Ecto neural progenitor cell (in vitro differentiated cells): ENCODE results near the gene REV1.
"Not testable (repeated sequence)": the region's sequence is repeated elsewhere in the genome, so short reads cannot be mapped to it uniquely, and the experiment has no call there.

Experiments used
- DNase-seq: peaks from one replicate; pipeline ENCODE4 v3.0.0-alpha.2; 2018; ENCODE audit warnings: low spot score

Gene REV1

DNA sequence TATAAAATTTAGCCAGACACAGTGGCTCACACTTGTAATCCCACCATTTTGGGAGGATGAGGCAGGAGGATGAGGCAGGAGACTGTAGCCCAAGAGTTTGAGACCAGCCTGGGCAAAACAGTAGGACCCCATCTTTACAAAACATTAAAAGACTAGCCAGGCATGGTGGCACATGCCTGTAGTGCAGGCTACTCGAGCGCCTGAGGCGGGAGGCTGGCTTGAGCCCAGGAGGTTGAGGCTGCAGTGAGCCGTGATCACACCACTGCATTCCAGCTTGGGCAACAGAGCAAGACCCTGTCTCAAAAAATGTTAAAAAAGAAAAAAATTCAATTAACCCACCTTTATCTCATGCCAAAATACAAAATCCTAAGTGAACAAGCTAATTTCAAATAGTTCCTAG lies 4.0 kb downstream of the REV1 start:
- DNase-seq, result no peak

DNA sequence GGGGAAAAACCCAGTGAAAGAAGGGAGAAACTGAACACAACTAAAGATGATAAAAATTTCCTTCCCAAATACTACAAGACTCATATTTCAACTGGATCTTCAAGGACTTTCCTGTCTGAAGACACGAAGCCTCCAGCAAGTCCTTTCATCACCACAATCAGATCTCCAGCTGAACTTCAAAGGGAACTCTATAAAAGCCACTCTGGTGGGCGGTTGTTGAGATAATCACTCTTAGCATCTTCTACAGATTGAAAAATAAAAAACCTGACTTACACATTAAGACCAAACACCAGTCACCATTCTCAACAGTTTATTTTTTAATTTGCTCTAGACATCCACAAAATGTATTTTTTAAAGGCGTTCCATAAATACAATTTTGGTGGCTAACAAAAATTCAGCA lies 4.4 kb downstream of the REV1 start:
- no peak for DNase-seq

DNA sequence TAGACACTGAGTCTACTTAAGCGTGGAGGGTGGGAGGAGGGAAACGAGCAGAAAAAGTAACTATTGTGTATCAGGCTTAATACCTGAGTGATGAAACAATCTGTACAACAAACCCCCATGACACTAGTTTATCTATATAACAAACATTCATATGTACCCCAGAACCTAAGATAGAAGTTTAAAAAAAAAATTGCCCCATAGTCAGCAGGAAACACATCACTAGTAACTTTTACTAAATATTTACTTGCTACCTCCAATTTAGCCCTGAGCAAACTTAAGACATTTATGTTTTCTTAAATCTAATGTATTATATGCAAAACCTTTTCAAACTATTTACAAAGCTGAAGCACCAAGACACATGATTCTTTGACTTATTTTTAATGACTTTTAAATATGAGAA lies 5.6 kb downstream of the REV1 start:
- no peak for DNase-seq

DNA sequence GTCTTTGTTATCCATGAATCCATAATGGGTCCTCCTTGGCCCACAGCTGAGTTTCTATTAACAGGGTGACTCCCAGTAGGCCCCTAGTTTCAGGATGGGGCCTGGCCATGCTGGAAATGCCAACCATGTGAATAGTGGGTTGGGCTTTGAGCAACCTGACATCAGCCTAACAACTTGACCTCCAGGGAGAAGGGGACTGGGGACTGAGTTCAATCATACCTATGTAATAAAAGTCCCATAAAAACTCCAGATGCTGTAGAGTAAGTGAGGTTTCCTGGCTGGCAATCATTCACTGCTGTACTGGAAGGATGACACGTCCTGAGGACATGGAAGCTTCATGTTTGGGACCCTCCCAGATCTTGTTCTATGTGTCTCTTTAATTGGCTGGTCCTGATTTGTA lies 7.9 kb downstream of the REV1 start:
- DNase-seq, result no peak

DNA sequence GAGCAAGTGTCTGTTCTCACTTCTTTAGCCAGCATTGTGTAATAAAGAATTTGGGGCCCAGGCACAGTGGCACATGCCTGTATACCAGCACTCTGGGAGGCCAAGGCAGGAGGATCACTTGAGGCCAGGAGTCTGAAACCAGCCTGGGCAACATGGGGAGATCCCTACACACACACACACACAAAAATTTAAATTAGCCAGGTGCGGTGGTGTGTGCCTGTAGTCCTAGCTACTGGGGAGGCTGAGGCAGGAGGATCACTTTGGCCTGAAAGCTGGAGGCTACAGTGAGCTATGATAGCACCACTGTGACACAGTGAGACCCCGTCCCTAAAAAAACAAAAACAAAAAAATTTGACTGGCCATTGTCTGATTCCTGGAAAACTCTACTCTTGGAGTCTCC lies 8.3 kb downstream of the REV1 start:
- DNase-seq, result no peak

DNA sequence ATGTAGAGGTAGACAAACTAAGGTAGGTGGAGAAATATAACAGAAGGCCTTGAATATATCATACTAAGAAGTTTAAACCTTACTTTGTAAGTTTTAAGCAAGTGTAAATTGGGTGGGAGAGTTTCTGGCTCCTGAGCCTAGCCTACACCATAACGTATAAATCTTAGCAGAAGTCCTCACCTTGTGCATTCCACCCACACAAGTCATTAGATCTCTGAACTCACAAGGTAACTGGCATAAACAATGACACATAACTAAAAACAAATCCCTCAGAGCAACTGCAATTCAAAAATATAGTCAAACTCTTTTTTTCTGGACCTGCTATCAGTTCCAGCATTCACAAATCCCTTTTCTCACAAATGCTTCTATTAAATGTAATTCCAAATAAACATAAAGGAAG lies 9.4 kb downstream of the REV1 start:
- DNase-seq, result no peak

DNA sequence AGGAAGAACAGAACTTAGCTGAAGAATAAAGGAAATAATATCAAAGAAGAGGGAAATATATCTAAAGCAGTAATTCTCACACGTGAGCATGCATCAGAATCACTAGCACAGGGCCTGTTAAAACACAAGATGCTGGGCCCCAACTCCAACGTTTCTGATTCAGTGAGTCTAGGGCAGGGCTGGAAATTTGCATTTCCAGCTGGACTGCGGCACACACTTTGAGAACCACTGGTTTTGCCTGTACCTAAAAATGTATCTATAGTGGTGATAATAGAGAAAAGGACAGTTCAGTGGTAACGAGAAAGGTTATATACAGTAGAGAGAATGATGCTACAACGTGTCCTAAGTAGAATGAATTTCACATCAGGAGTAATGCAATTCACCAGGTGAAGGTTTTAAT lies 11.2 kb downstream of the REV1 start:
- no peak for DNase-seq

- no peak for DNase-seq
Observed at GRCh38 chr2:99477054-99477453, 12.8 kb downstream of the REV1 start.

- no peak for DNase-seq
Observed at GRCh38 chr2:99476629-99477028, 13.2 kb downstream of the REV1 start.

DNA sequence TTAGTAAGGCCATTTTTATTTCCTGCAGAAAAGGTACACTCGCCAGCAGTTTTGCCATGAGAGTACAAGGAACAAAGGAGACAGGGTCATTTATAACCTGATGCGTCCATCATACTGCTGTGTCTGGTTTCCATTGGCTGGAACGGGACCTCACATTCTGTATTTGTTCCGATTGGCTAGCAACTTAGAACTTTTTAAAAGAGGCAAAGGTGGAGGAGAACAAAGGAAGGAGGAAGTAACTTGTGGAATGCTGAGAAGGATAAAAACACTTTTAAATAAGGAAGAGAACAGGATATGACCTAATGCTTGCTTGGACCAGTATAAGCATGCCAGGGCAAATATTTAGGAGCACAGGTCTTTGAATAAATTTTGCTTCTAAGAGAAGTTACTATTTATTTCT lies 14.7 kb downstream of the REV1 start:
- not testable (repeated sequence) for DNase-seq

DNA sequence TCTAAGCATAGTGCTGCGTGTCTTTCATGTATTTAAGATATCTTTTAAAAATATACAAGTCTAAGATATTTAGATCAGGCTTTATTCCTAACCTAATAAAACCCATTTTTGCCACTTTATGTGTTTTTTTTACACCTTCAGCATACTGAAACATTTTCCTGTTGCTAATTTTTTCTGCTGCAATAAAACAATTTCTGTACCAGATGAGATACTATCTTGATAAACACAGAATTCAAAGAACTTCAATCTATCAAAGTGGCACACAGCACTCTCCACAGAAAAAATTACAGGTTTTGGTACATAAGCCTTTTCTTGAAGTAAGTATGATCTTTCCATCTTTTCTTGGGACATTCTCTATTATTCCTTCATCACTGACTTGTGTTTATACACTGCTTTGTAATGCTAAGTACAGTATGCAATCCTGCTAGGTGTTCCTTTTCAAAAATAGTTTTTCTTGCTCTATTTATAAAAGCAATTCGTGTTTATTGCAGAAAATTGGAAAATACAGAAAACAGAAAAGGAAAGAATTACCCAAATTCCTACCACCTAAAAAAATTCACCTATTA lies 16.2 kb downstream of the REV1 start:
- no peak for DNase-seq

GRCh38 chr2:99472600-99472960 lies 17.2 kb downstream of the REV1 start:
- DNase-seq, result no peak

- DNase-seq, result no peak
Observed at GRCh38 chr2:99471654-99472599, 17.9 kb downstream of the REV1 start.

DNA sequence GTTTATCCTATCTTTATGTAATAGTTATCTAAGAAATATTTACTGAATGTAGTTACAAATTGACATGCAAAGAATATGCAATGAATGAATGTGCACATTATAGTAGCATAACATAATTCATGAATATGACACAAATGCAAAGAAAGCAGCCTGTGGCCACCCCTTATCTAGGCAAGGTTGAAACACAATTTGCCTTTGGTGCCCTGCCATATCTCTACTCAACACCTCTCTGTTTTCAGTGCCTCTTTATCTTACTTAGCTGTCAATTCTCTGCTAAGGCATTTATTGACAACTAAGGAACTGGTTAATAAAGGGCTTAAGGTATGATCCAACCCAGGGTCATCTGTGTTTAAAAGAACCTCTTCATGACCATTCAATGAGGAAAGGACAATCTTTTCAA lies 18.9 kb downstream of the REV1 start:
- DNase-seq, result no peak

- DNase-seq, result not testable (repeated sequence)
Observed at GRCh38 chr2:99470459-99470858, 19.4 kb downstream of the REV1 start.

GRCh38 chr2:99469394-99469793 lies 20.4 kb downstream of the REV1 start:
- DNase-seq, result no peak

DNA sequence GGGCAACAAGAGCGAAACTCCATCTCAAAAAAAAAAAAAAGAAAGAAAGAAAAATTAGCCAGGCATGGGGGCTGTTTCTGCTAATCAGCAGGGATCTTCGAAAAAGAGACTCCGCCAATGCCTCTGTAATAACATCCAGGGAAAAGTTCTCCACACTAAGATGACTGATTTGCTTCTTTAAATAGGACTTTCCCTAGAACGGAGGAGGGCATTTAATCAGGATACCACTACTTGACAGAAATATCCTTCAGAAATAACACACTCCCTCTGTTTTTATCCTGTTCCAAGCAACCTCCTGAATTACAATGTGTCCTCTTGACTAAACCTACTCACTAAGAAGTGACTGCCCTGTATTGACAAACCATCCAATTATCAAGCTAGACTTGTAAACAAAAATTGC lies 21.7 kb downstream of the REV1 start:
- no peak for DNase-seq

DNA sequence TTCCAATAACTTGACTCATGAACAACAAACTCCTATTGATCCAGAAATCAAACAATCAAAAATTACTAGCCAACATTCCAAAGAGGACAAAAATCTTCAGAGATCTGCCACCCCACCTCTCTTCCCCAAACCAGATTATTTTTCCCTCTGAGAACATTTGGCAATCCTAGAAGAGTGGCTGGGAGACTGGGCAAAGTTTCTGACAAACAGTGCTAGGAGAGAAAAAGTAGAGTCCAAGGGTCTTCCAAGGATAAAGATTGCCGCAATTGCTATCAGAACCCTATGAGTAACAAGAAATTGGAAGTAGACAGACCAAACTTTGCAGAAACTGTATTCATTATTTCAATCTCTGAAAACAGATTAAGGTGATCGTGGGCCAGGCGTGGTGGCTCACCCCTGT lies 22.4 kb downstream of the REV1 start:
- no peak for DNase-seq

- DNase-seq, result no peak
Observed at GRCh38 chr2:99461828-99462483, 27.9 kb downstream of the REV1 start.

DNA sequence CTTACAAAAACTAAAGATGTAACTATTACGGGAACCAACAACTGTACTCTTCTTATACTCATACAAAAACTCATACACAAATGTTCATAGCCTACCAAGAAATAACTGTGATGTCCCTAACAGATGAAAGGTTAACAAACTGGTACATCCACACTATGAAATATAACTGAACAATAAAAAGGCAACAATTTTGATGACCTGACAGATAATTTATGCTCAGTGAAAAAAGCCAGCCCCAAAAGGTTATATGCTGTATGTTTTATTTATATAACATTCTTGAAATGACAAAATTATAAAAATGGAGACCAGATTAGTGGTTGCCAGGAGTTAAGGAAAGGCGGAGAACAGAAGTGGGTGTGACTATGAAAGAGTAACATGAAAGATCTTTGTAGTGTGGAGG lies 31.3 kb downstream of the REV1 start:
- DNase-seq, result no peak

- DNase-seq, result no peak
Observed at GRCh38 chr2:99451686-99452085, 38.1 kb downstream of the REV1 start.

DNA sequence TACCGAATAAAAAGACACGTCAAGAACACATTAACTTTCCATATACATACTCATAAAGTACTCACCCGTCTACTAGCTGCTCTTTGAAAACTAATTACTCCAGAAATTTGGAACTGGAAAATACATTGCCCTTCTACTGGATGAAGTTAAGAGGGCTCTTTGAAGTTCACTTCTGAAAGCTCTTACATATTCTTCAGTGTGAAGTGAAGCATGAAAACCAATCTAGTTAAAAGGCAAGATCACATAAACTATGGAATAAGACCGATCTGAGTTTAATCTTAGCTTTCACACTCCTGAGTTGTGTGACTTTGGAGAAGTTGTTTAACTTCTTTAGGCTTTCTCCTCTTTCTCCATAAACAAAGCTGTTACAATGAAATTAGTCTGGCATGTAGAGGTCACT lies 38.5 kb downstream of the REV1 start:
- DNase-seq, result no peak

DNA sequence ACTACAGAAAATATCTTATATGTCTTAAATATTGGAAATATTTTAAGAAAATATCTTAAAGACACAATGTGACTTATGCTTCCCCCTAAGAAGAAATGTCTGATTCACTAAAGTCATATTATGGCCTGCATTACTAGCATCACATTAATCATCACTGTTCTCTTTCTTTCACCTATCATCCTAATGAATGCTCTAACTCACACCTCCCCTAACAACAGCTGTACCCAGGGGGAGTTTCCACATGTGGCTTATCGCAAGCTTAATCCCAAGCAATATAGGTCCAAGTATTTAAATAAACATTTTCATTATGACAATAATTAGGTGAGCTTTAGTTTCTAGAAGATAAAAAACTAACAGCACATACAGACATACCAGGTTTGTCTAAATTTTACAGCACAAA lies 39.6 kb downstream of the REV1 start:
- DNase-seq, result no peak
